BJ (cell line): ENCODE measurements around the gene SLC29A2. TPM values are rescaled to one million over a fixed set of nuclear protein-coding genes. Genes with fewer than 3 reads are reported as not detected.
A peak's percentile ranks its signal among the peaks of the same experiment; 100 is the strongest.

Experiments
- CTCF ChIA-PET: fragments of 350-600 bp; formaldehyde crosslinking; extraction: SDS; loops from one replicate; lab custom pipeline; 2021; ENCODE audit warnings: antibody characterized with exemption, inconsistent platforms; lab: Yijun Ruan, JAX
- POLR2A ChIA-PET: fragments of 300-600 bp; sonication (Branson Sonifier 250); formaldehyde crosslinking; extraction: SDS; loops from one replicate; lab custom pipeline; 2021; ENCODE audit warnings: antibody characterized with exemption; lab: Charles Lee
- DNase-seq: peaks from one replicate; pipeline ENCODE4 v3.0.0-alpha.2; 2011; ENCODE audit warnings: low read depth
- H3K27me3 ChIP-seq: 2 replicates; pipeline ENCODE4 v1.6.0; 2011; ENCODE audit warnings: low read length; ENCODE audit not compliant: control insufficient read depth, insufficient read depth
- H3K36me3 ChIP-seq: 2 replicates; pipeline ENCODE4 v1.5.1; 2011; ENCODE audit warnings: low read length; ENCODE audit not compliant: control insufficient read depth, insufficient read depth
- H3K4me3 ChIP-seq: 2 replicates; pipeline ENCODE4 v1.5.1; 2011; ENCODE audit warnings: low read depth, mild to moderate bottlenecking, control low read depth, low read length
- CTCF ChIP-seq: IDR thresholded peaks from 2 replicates; pipeline ENCODE4 v1.5.1; 2011; ENCODE audit warnings: low read depth, mild to moderate bottlenecking, control low read depth, inconsistent platforms, low read length, moderate library complexity; ENCODE audit not compliant: insufficient read depth
- polyA plus RNA-seq: library from polyadenylated mRNA; depleted of rRNA; stranded (reverse); fragments of >200 nt; gene quantifications from 2 replicates; pipeline ENCODE4 v1.2.3, GENCODE V29; 2011

The SLC29A2 gene
- polyA plus RNA-seq, 1 experiment = 0.48 TPM

- Histone ChIP-seq H3K27me3 (peaks cover 6% of the 10 kb centered on the region; the same call in 1 of the 2 replicates), H3K4me3 (no peak overlapping the region), H3K36me3 (no peaks in the 10 kb centered on the region)
- POLR2A ChIA-PET = interaction anchor here (0.6 to 1.0 kb wide), 2 partner anchors 10 to 129 kb away, joined by 3 to 5 read pairs; partner anchors contain the start of gene YIF1A
- CTCF ChIA-PET = interaction anchor here (0.9 to 22.5 kb wide), 10 partner anchors 8 to 260 kb away, joined by 3 to 400 read pairs (median 4); partner anchors contain the start of genes DPP3, MRPL11, RBM4B and RIN1
- peak; percentile 71 for TF ChIP-seq CTCF
- peak; percentile 87 for DNase-seq
Measured at GRCh38 chr11:66418168-66418985, 46.8 kb upstream of the SLC29A2 start.

GRCh38 chr11:66417000-66417399 is 45.4 kb upstream of the SLC29A2 start:
- Histone ChIP-seq H3K27me3 (peaks cover 6% of the 10 kb centered on the region; the same call in 1 of the 2 replicates), H3K36me3 (no peaks in the 10 kb centered on the region), H3K4me3 (no peak overlapping the region)
- POLR2A ChIA-PET = no interaction called here
- no peak for TF ChIP-seq CTCF
- no peak for DNase-seq
- CTCF ChIA-PET = interaction anchor here (1.0 to 22.5 kb wide), 7 partner anchors 12 to 261 kb away, joined by 3 to 400 read pairs (median 6); partner anchors contain the start of genes MRPL11 and RBM4B

DNA sequence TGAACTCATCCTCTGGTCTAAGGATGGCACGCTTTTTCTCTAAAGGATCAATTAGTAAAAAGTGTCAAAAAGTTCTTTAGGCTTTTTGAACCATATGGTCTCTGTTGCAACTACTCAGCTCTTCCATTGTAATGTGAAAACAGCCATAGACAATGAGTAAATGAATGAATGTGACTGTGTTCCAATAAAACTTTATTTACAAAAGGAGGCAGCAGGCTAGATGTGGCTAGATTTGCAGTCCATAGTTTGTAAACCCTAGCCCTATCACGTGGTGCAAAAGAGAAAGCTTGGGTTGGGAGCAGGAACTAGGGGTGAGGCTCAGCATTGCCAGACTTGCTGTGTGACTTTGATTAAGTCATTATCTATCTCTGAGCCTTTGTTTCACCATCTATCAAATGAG is 43.9 kb upstream of the SLC29A2 start:
- POLR2A ChIA-PET = no interaction called here
- Histone ChIP-seq H3K36me3 (no peaks in the 10 kb centered on the region), H3K4me3 (no peak overlapping the region), H3K27me3 (peaks cover 6% of the 10 kb centered on the region; the same call in 1 of the 2 replicates)
- CTCF ChIA-PET = interaction anchor here (0.6 to 22.5 kb wide), 11 partner anchors 10 to 247 kb away, joined by 3 to 400 read pairs (median 5); partner anchors contain the start of gene MRPL11
- no peak for DNase-seq
- TF ChIP-seq CTCF = no peak

GRCh38 chr11:66414120-66414934 is 42.8 kb upstream of the SLC29A2 start:
- POLR2A ChIA-PET = no interaction called here
- H3K36me3 ChIP-seq = no peaks in the 10 kb centered on the region
- no peak for TF ChIP-seq CTCF
- no peak overlapping the region for H3K4me3 ChIP-seq
- CTCF ChIA-PET = interaction anchor here (1.0 to 2.2 kb wide), 7 partner anchors 13 to 248 kb away, joined by 3 to 8 read pairs (median 5); no protein-coding TSS in a partner anchor
- H3K27me3 ChIP-seq = no peaks in the 10 kb centered on the region
- DNase-seq = no peak

DNA sequence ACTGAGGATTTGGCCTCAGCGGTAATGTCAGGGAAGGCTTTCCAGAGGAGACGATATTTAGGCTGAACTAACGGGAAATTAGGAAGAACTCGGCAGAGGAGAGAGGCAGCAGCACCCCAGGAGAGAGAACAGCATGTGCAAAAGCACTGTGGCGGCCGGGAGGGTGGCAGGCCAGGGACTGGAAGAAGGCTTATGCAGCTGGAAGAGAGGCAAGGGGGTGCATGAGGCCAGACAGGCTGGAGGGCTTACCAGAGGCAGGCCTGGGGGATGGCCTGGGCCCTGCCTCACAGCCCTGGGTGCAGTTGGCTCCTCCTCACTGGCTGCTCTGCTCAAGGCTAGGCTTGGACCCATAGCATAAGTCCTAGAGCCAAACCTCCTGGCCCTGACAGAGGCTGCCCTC is 41.6 kb upstream of the SLC29A2 start:
- Histone ChIP-seq H3K27me3 (no peaks in the 10 kb centered on the region), H3K36me3 (no peaks in the 10 kb centered on the region), H3K4me3 (no peak overlapping the region)
- ChIA-PET CTCF (interaction anchor here (15.9 kb wide), 1 partner anchor 13 kb away, joined by 400 read pairs; the partner anchor contains the start of gene NPAS4), POLR2A (no interaction called here)
- no peak for TF ChIP-seq CTCF
- no peak for DNase-seq
